ENCODE data around the gene RBP3. TPM values are rescaled to one million over a fixed set of nuclear protein-coding genes. Genes with fewer than 3 reads are reported as not detected.

The RBP3 gene
- polyA plus RNA-seq, 6 donors from 2014 or later: not detected

GRCh38 chr10:47400786-47401185 lies 52.6 kb downstream of the RBP3 start:
- Mint-ChIP-seq H3K4me3 (no peak overlapping the region), H3K27me3 (peaks cover 24 to 55% (median 51%) of the 10 kb centered on the region in 3 donors), H3K4me1 (no peaks in the 10 kb centered on the region), H3K27ac (no peak overlapping the region), H3K9me3 (peaks cover 0 to under 1% (median 0%) of the 10 kb centered on the region in 7 donors), H3K36me3 (no peaks in the 10 kb centered on the region)
- DNase-seq (no peak), ATAC-seq (ENCODE audit: low read depth in 2 of 2) (no peak)

DNA sequence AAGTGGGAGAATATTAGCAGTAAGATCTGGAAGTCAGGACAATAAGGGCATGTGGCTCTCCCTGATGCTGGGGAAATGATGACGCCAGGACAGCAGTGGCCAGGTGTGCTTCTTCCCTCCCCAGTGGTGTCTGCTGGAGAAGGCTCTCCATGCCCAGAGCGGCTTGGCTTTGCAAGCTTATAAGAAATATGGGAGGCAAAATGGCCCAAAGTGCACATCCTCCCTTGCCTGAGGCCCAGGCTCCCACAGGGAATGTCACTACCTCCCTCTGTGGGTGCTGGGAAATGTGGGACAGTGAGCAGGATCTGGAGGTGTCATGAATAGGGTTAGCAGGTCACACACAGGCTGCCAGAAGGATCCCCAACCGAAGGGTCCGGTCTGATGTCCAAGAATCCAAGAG lies 53.0 kb downstream of the RBP3 start:
- H3K27me3 Mint-ChIP-seq: peaks cover 24 to 51% (median 49%) of the 10 kb centered on the region in 3 donors

DNA sequence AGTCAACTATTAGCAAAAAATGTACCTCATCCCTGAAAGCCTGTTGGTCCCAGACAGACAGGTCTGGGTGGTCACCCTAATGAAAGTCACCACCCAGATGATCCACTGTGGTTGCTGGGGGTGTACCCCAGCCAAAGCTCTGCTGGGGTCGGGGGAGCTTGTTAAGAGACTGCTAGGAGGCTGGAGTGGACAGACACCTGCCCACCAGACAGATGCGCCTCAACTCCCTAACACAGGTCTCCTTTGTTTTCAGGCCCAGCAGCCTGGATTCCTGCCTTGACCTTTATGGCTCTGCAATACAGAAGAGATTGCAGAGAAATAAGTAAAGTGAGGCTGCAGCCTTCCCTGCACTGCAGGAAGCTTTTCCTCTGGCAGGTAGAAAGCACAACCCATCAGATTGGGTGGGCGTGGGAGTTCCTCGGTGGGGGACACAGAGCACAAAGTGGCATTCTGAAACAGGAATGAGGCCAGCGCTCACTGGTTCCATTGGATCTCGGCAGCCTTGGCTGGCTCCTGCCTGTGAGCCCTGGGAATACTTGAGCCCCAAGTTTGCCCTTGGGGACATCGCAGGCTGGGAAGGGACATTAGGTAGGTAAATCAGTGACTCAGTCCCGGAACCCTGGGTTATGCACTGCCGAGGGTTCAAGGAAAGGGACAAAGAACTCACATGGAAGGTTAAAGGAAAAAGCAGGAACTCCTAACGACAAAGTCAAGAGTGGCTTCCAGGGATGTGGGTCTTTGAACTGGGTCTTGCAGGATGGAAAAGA lies 53.9 kb downstream of the RBP3 start:
- no peak for ATAC-seq (ENCODE audit: low read depth in 2 of 2)

More for the DNA sequence above, 53.0 kb downstream of the RBP3 start:
- no peaks in the 10 kb centered on the region for H3K4me1 Mint-ChIP-seq
- H3K36me3 Mint-ChIP-seq: no peaks in the 10 kb centered on the region
- H3K4me3 Mint-ChIP-seq: no peak overlapping the region
- no peak overlapping the region for H3K27ac Mint-ChIP-seq
- H3K9me3 Mint-ChIP-seq: no peaks in the 10 kb centered on the region
- ATAC-seq (ENCODE audit: low read depth in 2 of 2) (no peak), DNase-seq (no peak)

DNA sequence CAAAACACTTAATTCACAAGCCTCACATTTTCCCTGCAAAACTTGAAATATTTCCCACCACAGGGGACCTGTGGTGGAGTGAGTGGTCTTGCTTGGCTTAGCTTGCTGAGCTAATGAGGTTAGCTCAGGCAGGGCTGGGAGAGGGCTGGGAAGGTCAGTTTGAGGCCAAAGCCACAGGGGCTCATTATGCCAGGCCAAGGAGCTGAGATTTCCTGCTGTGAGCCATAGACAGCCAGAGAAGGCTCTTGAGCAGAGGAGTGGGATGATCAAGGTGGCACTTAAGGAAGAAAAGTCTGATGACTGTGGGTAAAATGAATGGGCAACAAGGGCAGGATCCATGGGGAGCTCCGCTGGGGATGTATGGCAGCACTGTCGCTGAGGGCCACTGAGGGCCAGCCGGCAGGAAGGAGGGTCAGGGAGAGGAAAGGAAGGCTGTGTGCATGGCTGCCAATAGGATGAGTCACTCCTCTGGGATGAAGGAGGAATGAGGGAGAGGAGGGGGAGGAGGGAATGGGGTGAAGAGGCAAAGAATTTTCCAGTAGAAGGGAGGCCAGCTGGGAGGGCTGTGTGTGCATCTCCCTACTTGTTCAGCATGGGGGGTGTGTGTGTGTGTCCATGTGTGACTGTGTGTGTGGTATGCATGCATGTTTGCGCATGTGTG lies 54.6 kb downstream of the RBP3 start:
- peaks cover 13 to 49% (median 41%) of the 10 kb centered on the region in 3 donors for H3K27me3 Mint-ChIP-seq
- H3K4me1 Mint-ChIP-seq: no peaks in the 10 kb centered on the region
- ATAC-seq (ENCODE audit: low read depth in 2 of 2): no peak
- no peak for DNase-seq
- no peaks in the 10 kb centered on the region for H3K9me3 Mint-ChIP-seq
- no peak overlapping the region for H3K27ac Mint-ChIP-seq
- no peak overlapping the region for H3K4me3 Mint-ChIP-seq
- H3K36me3 Mint-ChIP-seq: no peaks in the 10 kb centered on the region

More for the DNA sequence above, 53.9 kb downstream of the RBP3 start:
- DNase-seq: no peak
- Mint-ChIP-seq H3K27me3 (peaks cover 16 to 49% (median 43%) of the 10 kb centered on the region in 3 donors), H3K4me1 (no peaks in the 10 kb centered on the region), H3K4me3 (no peak overlapping the region), H3K36me3 (no peaks in the 10 kb centered on the region), H3K9me3 (no peaks in the 10 kb centered on the region), H3K27ac (no peak overlapping the region)

- H3K4me1 Mint-ChIP-seq: no peaks in the 10 kb centered on the region
- H3K27ac Mint-ChIP-seq: no peak overlapping the region
- no peaks in the 10 kb centered on the region for H3K9me3 Mint-ChIP-seq
- no peak for ATAC-seq (ENCODE audit: low read depth in 2 of 2)
- peaks cover 8 to 41% (median 34%) of the 10 kb centered on the region in 3 donors for H3K27me3 Mint-ChIP-seq
- no peak overlapping the region for H3K4me3 Mint-ChIP-seq
- no peak for DNase-seq
- H3K36me3 Mint-ChIP-seq: no peaks in the 10 kb centered on the region
Observed at GRCh38 chr10:47403446-47404318, 55.5 kb downstream of the RBP3 start.

- Mint-ChIP-seq H3K4me1 (no peaks in the 10 kb centered on the region), H3K27ac (no peak overlapping the region), H3K27me3 (peaks cover 8 to 34% (median 33%) of the 10 kb centered on the region in 3 donors), H3K4me3 (no peak overlapping the region), H3K36me3 (no peaks in the 10 kb centered on the region), H3K9me3 (no peaks in the 10 kb centered on the region)
- DNase-seq (no peak), ATAC-seq (ENCODE audit: low read depth in 2 of 2) (no peak)
Observed at GRCh38 chr10:47404446-47404845, 56.3 kb downstream of the RBP3 start.

GRCh38 chr10:47404937-47405336 lies 56.8 kb downstream of the RBP3 start:
- Mint-ChIP-seq H3K4me3 (no peak overlapping the region), H3K36me3 (no peaks in the 10 kb centered on the region), H3K9me3 (no peaks in the 10 kb centered on the region), H3K4me1 (no peaks in the 10 kb centered on the region), H3K27me3 (peaks cover 8 to 34% (median 33%) of the 10 kb centered on the region in 3 donors), H3K27ac (no peak overlapping the region)
- DNase-seq (no peak), ATAC-seq (ENCODE audit: low read depth in 2 of 2) (no peak)

GRCh38 chr10:47405857-47406547 lies 57.8 kb downstream of the RBP3 start:
- Mint-ChIP-seq H3K4me1 (no peaks in the 10 kb centered on the region), H3K36me3 (no peaks in the 10 kb centered on the region), H3K9me3 (no peaks in the 10 kb centered on the region), H3K4me3 (no peak overlapping the region), H3K27me3 (peaks cover 2 to 33% (median 26%) of the 10 kb centered on the region in 3 donors), H3K27ac (no peak overlapping the region)
- DNase-seq: no peak
- ATAC-seq (ENCODE audit: low read depth in 2 of 2): no peak

DNA sequence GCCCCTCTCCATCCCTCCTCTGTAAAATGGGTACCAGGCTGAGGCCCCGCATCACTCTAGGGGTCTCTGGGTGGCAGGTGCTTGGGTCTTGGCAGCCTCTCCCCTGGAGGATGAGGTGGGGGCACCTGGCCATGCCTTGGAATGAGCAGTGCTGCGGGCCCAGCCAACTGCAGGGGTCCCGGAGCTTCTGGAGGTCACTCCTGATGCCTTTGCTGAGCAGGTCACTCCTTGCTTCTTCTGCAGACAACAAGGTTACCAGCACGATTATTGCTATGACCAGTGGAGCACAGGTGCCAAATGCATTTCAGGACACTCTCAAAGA lies 58.3 kb downstream of the RBP3 start:
- DNase-seq (no peak), ATAC-seq (ENCODE audit: low read depth in 2 of 2) (no peak)
- Mint-ChIP-seq H3K27ac (no peak overlapping the region), H3K9me3 (no peaks in the 10 kb centered on the region), H3K36me3 (no peaks in the 10 kb centered on the region), H3K27me3 (peaks cover 0 to 28% (median 22%) of the 10 kb centered on the region in 3 donors), H3K4me3 (no peak overlapping the region), H3K4me1 (no peaks in the 10 kb centered on the region)

DNA sequence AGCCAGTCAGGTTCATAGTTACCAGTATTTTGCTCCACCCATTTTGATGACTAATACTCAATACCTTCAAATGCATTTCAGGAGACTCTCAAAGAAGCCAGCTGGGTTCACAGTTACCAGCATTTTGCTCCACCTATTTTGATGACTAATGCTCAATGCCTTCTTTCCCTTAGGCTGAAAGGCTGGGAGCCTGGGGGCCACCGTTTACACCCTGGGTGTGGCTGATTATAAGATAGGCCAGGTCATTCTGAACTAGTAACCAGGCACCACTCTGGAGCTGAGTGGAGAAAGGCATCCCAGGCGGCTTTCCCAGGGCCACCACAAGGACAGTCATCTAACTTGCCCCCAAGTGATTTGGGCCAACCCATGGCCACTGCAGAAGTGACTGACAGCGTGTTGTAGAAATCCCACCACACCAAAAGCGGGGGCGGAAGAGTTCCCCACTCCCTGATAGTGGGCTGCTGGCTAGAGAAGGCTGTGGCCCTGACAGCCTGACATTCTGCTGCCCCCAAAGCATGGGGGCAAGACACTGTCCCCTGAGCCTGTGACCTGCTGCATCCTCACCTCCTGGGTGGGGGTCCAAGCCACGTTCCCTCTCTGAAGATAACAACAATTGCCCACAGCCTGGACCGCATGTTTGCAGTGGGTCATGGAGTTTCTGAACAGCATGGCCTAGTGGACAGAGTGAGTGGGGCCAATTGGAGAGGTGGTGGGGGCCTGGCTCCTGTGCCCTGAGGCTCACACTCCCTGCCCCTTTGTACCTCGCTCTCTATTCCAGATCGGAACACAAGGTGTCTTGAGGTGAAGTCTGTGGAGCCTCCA lies 58.9 kb downstream of the RBP3 start:
- DNase-seq (no peak), ATAC-seq (ENCODE audit: low read depth in 2 of 2) (no peak)
- H3K4me3 Mint-ChIP-seq: no peak overlapping the region
- peaks cover 0 to 24% (median 19%) of the 10 kb centered on the region in 3 donors for H3K27me3 Mint-ChIP-seq
- no peaks in the 10 kb centered on the region for H3K9me3 Mint-ChIP-seq
- no peak overlapping the region for H3K27ac Mint-ChIP-seq
- no peaks in the 10 kb centered on the region for H3K36me3 Mint-ChIP-seq
- H3K4me1 Mint-ChIP-seq: no peaks in the 10 kb centered on the region
